GM12874 (cell line): ENCODE results near the gene RNF220.

ENCODE experiments used
- CTCF ChIP-seq: IDR thresholded peaks from 2 replicates; pipeline ENCODE4 v1.5.1; 2011; ENCODE audit warnings: low read depth, mild to moderate bottlenecking, control low read depth, low read length, moderate library complexity; ENCODE audit not compliant: insufficient read depth

The RNF220 gene

DNA sequence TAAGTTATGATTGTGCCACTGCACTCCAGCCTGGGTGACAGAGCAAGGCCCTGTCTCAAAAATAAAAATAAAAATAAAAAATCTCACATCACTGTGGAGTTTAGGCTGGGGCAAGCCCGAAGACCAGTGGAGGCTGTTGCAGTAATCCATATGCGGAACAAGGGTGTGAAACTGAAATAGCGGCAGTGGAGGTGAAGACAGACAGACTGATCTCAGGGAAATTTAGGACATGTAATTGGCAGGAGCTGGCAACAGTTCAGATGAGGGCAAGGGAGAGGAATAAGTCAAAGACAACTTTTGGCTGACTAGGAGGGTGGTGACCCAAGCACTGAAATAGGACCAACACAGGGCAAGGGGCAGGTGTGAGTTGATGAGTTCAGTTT is 277.8 kb downstream of the RNF220 start:
- no peak for TF ChIP-seq CTCF

DNA sequence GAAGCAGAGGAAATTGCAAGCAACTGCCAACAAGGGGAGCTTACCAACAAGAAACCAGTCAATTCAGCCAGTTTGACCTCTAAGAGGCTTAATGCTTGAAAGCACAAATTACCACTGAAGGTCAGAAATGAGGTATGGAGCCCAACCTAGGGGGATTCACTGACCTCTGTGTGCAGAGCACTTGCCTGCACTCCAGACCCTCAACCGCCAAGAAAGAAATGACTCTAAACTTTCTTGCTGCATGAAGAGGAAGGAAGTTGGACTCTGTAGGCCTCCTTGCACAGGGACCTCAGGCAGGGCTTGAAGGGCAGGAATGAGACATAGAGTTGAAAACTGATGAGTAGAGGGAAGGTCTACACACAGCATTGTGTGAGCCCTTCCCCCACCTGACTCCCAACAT is 279.5 kb downstream of the RNF220 start:
- no peak for TF ChIP-seq CTCF

- no peak for TF ChIP-seq CTCF
These were observed 280.2 kb downstream of the RNF220 start for GRCh38 chr1:44685218-44685617.

DNA sequence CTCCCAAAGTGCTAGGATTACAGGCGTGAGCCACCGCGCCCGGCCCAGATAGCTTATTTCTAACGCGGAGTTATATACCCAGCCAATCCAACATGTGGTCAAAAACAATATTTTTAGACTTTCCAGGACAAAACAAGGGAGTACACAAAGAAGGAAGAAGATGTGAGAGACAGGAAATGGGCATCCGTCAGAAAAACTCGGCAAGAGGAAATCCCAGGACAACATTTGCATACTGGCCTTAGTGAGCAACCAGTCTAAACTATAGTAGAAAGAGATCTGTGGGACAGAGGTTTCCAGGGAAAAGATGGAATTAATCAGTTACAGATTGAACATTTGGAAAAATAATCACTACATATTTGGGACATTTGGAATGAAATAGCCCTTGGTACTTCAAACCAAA is 280.8 kb downstream of the RNF220 start:
- no peak for TF ChIP-seq CTCF

GRCh38 chr1:44688760-44689446 is 283.8 kb downstream of the RNF220 start:
- TF ChIP-seq CTCF, result no peak

GRCh38 chr1:44689447-44689765 is 284.4 kb downstream of the RNF220 start:
- TF ChIP-seq CTCF, result no peak

- no peak for TF ChIP-seq CTCF
These were observed 288.1 kb downstream of the RNF220 start for GRCh38 chr1:44693159-44693558.

DNA sequence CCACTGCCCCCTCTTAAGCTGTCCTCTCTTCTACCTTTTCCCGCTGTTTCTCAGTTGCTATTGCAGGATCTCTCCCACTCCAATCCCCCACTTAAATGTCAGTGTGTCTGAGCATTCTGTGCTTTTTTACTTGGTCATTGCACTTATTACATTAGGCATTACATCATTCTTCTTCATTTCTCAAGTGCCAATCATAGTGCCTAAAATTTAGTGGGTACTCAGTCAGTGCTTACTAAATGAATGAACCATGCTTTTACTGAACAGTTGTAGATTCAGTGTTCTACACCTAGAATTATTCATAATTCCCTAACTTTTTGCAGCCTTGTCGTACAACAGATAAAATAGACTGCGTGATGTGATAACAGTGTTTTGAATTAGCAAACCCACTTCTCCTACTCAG is 288.8 kb downstream of the RNF220 start:
- no peak for TF ChIP-seq CTCF
